ENCODE data around the gene KIF4A.

- TF ChIP-seq CTCF (conservative IDR thresholded peaks at IDR 0.05; ENCODE audit: low read length) (no peak), EZH2phosphoT487 (IDR thresholded peaks at IDR 0.05; ENCODE audit: borderline replicate concordance, low read depth, low read length) (no peak)
Observed at GRCh38 chrX:70439016-70439415, 149.1 kb downstream of the KIF4A start.

Measured in OCI-LY7 (cell line).